ENCODE data around the gene SLC6A19. TPM values are rescaled to one million over a fixed set of nuclear protein-coding genes. Genes with fewer than 3 reads are reported as not detected.
A peak's percentile ranks its signal among the peaks of the same experiment; 100 is the strongest.

Gene SLC6A19
- total RNA-seq, 1 donor from 2014 or later = not detected

GRCh38 chr5:1176473-1177391, 24.7 kb upstream of the SLC6A19 start:
- intact Hi-C loops (cut with DNase I) = no loop called here
- ATAC-seq = no peak

GRCh38 chr5:1177826-1178528, 23.4 kb upstream of the SLC6A19 start:
- intact Hi-C loops (cut with DNase I) = no loop called here
- DNase-seq (ENCODE audit: missing footprints) (peak; percentile 45), ATAC-seq (no peak)

More at GRCh38 chr5:1176473-1177391, 24.7 kb upstream of the SLC6A19 start:
- DNase-seq (ENCODE audit: missing footprints) = peak; percentile 53

- ATAC-seq = no peak
- intact Hi-C loops (cut with DNase I) = no loop called here
- DNase-seq (ENCODE audit: missing footprints) = peak; percentile 57
These were observed 22.6 kb upstream of the SLC6A19 start for GRCh38 chr5:1178529-1179382.

- intact Hi-C loops (cut with DNase I) = no loop called here
- ATAC-seq (no peak), DNase-seq (ENCODE audit: missing footprints) (peak; percentile 31)
These were observed 22.0 kb upstream of the SLC6A19 start for GRCh38 chr5:1179383-1179715.

GRCh38 chr5:1180096-1180495, 21.3 kb upstream of the SLC6A19 start:
- peak; percentile 57 for DNase-seq (ENCODE audit: missing footprints)
- intact Hi-C loops (cut with DNase I) = no loop called here
- no peak for ATAC-seq

GRCh38 chr5:1180841-1181271, 20.5 kb upstream of the SLC6A19 start:
- ATAC-seq (no peak), DNase-seq (ENCODE audit: missing footprints) (no peak)
- intact Hi-C loops (cut with DNase I) = no loop called here

GRCh38 chr5:1181451-1182359, 19.7 kb upstream of the SLC6A19 start:
- intact Hi-C loops (cut with DNase I) = no loop called here
- peak; percentile 45 for DNase-seq (ENCODE audit: missing footprints)
- no peak for ATAC-seq

GRCh38 chr5:1182360-1182632, 19.1 kb upstream of the SLC6A19 start:
- intact Hi-C loops (cut with DNase I) = no loop called here
- DNase-seq (ENCODE audit: missing footprints) = no peak
- no peak for ATAC-seq

GRCh38 chr5:1182633-1183423, 18.6 kb upstream of the SLC6A19 start:
- peak; percentile 65 for DNase-seq (ENCODE audit: missing footprints)
- intact Hi-C loops (cut with DNase I) = no loop called here
- ATAC-seq = peak; percentile 17

- intact Hi-C loops (cut with DNase I) = no loop called here
- ATAC-seq (no peak), DNase-seq (ENCODE audit: missing footprints) (peak; percentile 52)
These were observed 17.8 kb upstream of the SLC6A19 start for GRCh38 chr5:1183424-1184162.

GRCh38 chr5:1184163-1184470, 17.3 kb upstream of the SLC6A19 start:
- intact Hi-C loops (cut with DNase I) = no loop called here
- ATAC-seq (no peak), DNase-seq (ENCODE audit: missing footprints) (no peak)

- peak; percentile 51 for DNase-seq (ENCODE audit: missing footprints)
- intact Hi-C loops (cut with DNase I) = no loop called here
- no peak for ATAC-seq
These were observed 16.9 kb upstream of the SLC6A19 start for GRCh38 chr5:1184481-1184880.

GRCh38 chr5:1185038-1185627, 16.3 kb upstream of the SLC6A19 start:
- ATAC-seq = no peak
- no peak for DNase-seq (ENCODE audit: missing footprints)
- intact Hi-C loops (cut with DNase I) = no loop called here

GRCh38 chr5:1185629-1186350, 15.6 kb upstream of the SLC6A19 start:
- peak; percentile 54 for DNase-seq (ENCODE audit: missing footprints)
- peak; percentile 47 for ATAC-seq
- intact Hi-C loops (cut with DNase I) = no loop called here

GRCh38 chr5:1186351-1187233, 14.8 kb upstream of the SLC6A19 start:
- ATAC-seq (no peak), DNase-seq (ENCODE audit: missing footprints) (peak; percentile 42)
- intact Hi-C loops (cut with DNase I) = no loop called here
